ENCODE results near the gene FBXO31. TPM values are rescaled to one million over a fixed set of nuclear protein-coding genes. Genes with fewer than 3 reads are reported as not detected.

The FBXO31 gene
- total and polyA plus RNA-seq, 2 of the 13 experiments (the other 11 are each of a cell fraction or from before 2014, with no cell fraction given) = 92.4 to 101 TPM

DNA sequence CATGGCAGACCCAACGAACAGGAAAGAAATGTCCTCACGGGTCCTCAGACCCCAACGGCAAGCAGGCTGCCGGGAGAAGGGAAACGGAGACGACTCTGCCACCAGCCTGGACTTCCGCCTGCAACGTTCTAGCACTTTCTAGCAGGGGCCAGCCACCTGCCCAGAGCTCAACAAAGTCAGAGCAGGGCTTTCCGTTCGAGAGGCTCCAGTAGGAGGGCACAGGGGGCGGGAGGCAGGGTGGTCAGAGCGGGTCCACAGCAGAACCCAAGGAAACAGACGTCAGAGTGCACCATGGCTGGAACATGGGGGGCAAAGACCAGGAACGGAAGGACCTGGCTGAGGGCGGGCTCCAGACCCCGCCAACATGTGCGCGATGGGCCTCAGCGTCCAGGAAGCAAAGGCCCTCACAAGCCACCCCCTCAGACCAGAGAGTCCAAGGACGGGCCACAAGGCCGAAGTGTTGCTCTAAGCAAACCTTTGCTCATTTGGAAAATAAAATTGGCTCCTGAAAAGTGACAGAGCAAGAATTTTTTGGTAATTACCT, 37.0 kb downstream of the FBXO31 start (continued):
- TF ChIP-seq, protein P1, sequence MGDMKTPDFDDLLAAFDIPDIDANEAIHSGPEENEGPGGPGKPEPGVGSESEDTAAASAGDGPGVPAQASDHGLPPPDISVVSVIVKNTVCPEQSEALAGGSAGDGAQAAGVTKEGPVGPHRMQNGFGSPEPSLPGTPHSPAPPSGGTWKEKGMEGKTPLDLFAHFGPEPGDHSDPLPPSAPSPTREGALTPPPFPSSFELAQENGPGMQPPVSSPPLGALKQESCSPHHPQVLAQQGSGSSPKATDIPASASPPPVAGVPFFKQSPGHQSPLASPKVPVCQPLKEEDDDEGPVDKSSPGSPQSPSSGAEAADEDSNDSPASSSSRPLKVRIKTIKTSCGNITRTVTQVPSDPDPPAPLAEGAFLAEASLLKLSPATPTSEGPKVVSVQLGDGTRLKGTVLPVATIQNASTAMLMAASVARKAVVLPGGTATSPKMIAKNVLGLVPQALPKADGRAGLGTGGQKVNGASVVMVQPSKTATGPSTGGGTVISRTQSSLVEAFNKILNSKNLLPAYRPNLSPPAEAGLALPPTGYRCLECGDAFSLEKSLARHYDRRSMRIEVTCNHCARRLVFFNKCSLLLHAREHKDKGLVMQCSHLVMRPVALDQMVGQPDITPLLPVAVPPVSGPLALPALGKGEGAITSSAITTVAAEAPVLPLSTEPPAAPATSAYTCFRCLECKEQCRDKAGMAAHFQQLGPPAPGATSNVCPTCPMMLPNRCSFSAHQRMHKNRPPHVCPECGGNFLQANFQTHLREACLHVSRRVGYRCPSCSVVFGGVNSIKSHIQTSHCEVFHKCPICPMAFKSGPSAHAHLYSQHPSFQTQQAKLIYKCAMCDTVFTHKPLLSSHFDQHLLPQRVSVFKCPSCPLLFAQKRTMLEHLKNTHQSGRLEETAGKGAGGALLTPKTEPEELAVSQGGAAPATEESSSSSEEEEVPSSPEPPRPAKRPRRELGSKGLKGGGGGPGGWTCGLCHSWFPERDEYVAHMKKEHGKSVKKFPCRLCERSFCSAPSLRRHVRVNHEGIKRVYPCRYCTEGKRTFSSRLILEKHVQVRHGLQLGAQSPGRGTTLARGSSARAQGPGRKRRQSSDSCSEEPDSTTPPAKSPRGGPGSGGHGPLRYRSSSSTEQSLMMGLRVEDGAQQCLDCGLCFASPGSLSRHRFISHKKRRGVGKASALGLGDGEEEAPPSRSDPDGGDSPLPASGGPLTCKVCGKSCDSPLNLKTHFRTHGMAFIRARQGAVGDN (CRISPR knock-in tag; IDR thresholded peaks at IDR 0.05) = peak; percentile 63
- TF ChIP-seq ZMYM4 (CRISPR knock-in tag; IDR thresholded peaks at IDR 0.05) = 0 out of 2 replicates have a peak, but pooled peaks have one; percentile 17

DNA sequence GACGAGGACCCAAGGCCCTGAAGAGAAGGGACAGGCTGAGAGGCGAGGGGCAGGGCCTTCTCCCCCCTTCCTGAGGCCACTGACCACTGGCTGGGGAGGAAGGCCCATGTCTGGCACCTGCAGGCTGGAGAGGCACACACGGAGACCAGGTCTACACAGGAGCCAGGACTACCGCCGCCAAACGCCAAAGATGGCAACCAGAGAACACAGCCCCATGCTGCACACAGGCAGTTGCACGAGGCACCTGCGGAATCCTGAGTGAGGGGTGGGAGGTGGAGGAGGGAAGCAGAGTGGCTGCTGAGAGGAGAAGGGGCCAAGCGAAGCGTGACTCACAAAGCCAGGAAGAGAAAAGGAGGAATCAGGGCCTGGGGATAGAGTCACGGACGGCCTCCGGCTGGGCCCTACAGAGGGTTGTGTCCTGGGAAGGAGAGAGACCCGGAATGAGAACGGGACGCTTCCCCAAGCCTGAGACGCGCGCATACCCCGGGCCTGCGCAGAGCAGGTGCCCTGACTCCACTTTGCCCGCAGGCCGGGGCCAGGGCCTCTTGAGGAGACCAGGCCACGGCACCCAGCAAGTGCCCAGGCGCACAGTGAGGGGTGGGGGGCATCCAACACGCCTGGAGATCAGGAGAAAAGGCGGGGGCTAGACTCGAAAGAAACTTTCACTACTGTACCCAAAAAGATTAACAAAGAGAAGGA, 37.7 kb downstream of the FBXO31 start:
- FAIRE-seq = no peak

More for the DNA sequence above, 37.7 kb downstream of the FBXO31 start:
- H3K4me1 ChIP-seq (ENCODE audit: insufficient read depth, low read length) = no peaks in the 10 kb centered on the region
- H3K4me3 ChIP-seq (replicated peaks in 1 of 3; ENCODE audit: insufficient read depth in 1 of 3, low read depth in 2 of 3, low read length in 3 of 3) = no peak overlapping the region
- no peak overlapping the region for H3K27ac ChIP-seq (ENCODE audit: extremely low read length, insufficient read depth, low read length)
- TF ChIP-seq AGO2 (optimal IDR thresholded peaks at IDR 0.05; ENCODE audit: low read depth, low read length) (peak; percentile 83), POLR2AphosphoS5 (IDR thresholded peaks at IDR 0.05; ENCODE audit: low read depth, low read length) (0 out of 2 replicates have a peak, but pooled peaks have one; percentile 10), POLR2G (IDR thresholded peaks at IDR 0.05; ENCODE audit: low read depth, low read length) (peak; percentile 11; the same call in 1 of the 2 replicates), RBM22 (optimal IDR thresholded peaks at IDR 0.05; ENCODE audit: low read length) (peak; percentile 88)
- TF ChIP-seq, protein P2, sequence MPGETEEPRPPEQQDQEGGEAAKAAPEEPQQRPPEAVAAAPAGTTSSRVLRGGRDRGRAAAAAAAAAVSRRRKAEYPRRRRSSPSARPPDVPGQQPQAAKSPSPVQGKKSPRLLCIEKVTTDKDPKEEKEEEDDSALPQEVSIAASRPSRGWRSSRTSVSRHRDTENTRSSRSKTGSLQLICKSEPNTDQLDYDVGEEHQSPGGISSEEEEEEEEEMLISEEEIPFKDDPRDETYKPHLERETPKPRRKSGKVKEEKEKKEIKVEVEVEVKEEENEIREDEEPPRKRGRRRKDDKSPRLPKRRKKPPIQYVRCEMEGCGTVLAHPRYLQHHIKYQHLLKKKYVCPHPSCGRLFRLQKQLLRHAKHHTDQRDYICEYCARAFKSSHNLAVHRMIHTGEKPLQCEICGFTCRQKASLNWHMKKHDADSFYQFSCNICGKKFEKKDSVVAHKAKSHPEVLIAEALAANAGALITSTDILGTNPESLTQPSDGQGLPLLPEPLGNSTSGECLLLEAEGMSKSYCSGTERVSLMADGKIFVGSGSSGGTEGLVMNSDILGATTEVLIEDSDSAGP (CRISPR knock-in tag; IDR thresholded peaks at IDR 0.05; ENCODE audit: borderline replicate concordance) = peak; percentile 36; the same call in 1 of the 2 replicates
- TF ChIP-seq, protein P3, sequence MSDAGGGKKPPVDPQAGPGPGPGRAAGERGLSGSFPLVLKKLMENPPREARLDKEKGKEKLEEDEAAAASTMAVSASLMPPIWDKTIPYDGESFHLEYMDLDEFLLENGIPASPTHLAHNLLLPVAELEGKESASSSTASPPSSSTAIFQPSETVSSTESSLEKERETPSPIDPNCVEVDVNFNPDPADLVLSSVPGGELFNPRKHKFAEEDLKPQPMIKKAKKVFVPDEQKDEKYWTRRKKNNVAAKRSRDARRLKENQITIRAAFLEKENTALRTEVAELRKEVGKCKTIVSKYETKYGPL (CRISPR knock-in tag; IDR thresholded peaks at IDR 0.05) = no peak
- ATAC-seq (no peak; the same call in 1 of the 3 replicates), DNase-seq (ENCODE audit: low spot score) (no peak)
- intact Hi-C loops (cut with micrococcal nuclease; ENCODE audit: unreplicated experiment) = no loop called here
- no peak overlapping the region for H3K4me2 ChIP-seq (ENCODE audit: low read depth, low read length)
- POLR2A ChIA-PET = no interaction called here
- no TSS peak for BruUV-seq (replicated peaks)
- no peak overlapping the region for H2AFZ ChIP-seq (ENCODE audit: low read length)
- peaks cover 89% of the 10 kb centered on the region for H4K20me1 ChIP-seq (ENCODE audit: insufficient read depth, low read length)
- peaks cover 80% of the 10 kb centered on the region for H3K79me2 ChIP-seq (ENCODE audit: insufficient read depth, low read length)
- 97% methylated on average over 28 of the region's 28 CpGs for WGBS (ENCODE audit: low lambda C conversion rate)
- H3K9me3 ChIP-seq (ENCODE audit: low read length) = no peaks in the 10 kb centered on the region
- CTCF ChIA-PET (ENCODE audit: low intra/inter-chr PET ratio, low total read pairs) = no interaction called here
- H3K27me3 ChIP-seq (ENCODE audit: control insufficient read depth in 1 of 2, insufficient read depth in 2 of 2, low read length in 2 of 2) = no peaks in the 10 kb centered on the region
- in situ Hi-C loops (cut with HindIII; ENCODE audit: extremely low pct_ligation_motif_present, low pct_unique_long_range_greater_than_20kb) = no loop called here
- peaks cover 65 to 89% of the 10 kb centered on the region in 2 experiments for H3K36me3 ChIP-seq (replicated peaks in 1 of 2; ENCODE audit: control insufficient read depth in 1 of 2, insufficient read depth in 2 of 2, low read length in 2 of 2)
- no peak overlapping the region for H3K9ac ChIP-seq (ENCODE audit: insufficient read depth, low read depth, low read length)

All from HepG2 (cell line).